ENCODE data around the gene UMODL1.
"Not testable (repeated sequence)": the region's sequence is repeated elsewhere in the genome, so short reads cannot be mapped to it uniquely, and the experiment has no call there.

UMODL1 gene

GRCh38 chr21:42077685-42078238 is 6.6 kb downstream of the UMODL1 start:
- not testable (repeated sequence) for H3K36me3 Mint-ChIP-seq (ENCODE audit: low read depth); H3K27me3 Mint-ChIP-seq; H3K4me1 Mint-ChIP-seq (ENCODE audit: low read depth); H3K4me3 Mint-ChIP-seq; H3K27ac Mint-ChIP-seq; H3K9me3 Mint-ChIP-seq

GRCh38 chr21:42078247-42079007 is 7.3 kb downstream of the UMODL1 start:
- H3K36me3 Mint-ChIP-seq (ENCODE audit: low read depth); H3K4me3 Mint-ChIP-seq; H3K9me3 Mint-ChIP-seq; H3K4me1 Mint-ChIP-seq (ENCODE audit: low read depth); H3K27me3 Mint-ChIP-seq; H3K27ac Mint-ChIP-seq: not testable (repeated sequence)

GRCh38 chr21:42079008-42079938 is 8.2 kb downstream of the UMODL1 start:
- no peak overlapping the region for H3K4me3 Mint-ChIP-seq
- no peak overlapping the region for H3K27ac Mint-ChIP-seq
- H3K36me3 Mint-ChIP-seq (ENCODE audit: low read depth) = no peaks in the 10 kb centered on the region
- no peaks in the 10 kb centered on the region for H3K27me3 Mint-ChIP-seq
- no peaks in the 10 kb centered on the region for H3K4me1 Mint-ChIP-seq (ENCODE audit: low read depth)
- H3K9me3 Mint-ChIP-seq = no peaks in the 10 kb centered on the region

GRCh38 chr21:42079939-42080787 is 9.0 kb downstream of the UMODL1 start:
- Mint-ChIP-seq H3K27me3 (no peaks in the 10 kb centered on the region), H3K4me1 (ENCODE audit: low read depth) (no peaks in the 10 kb centered on the region), H3K36me3 (ENCODE audit: low read depth) (no peaks in the 10 kb centered on the region), H3K4me3 (no peak overlapping the region), H3K27ac (no peak overlapping the region), H3K9me3 (no peaks in the 10 kb centered on the region)

GRCh38 chr21:42080788-42081083 is 9.6 kb downstream of the UMODL1 start:
- H3K4me1 Mint-ChIP-seq (ENCODE audit: low read depth) = no peaks in the 10 kb centered on the region
- H3K27ac Mint-ChIP-seq = no peak overlapping the region
- no peaks in the 10 kb centered on the region for H3K9me3 Mint-ChIP-seq
- no peaks in the 10 kb centered on the region for H3K36me3 Mint-ChIP-seq (ENCODE audit: low read depth)
- H3K4me3 Mint-ChIP-seq = no peak overlapping the region
- H3K27me3 Mint-ChIP-seq = no peaks in the 10 kb centered on the region

- no peak overlapping the region for H3K27ac Mint-ChIP-seq
- no peaks in the 10 kb centered on the region for H3K36me3 Mint-ChIP-seq (ENCODE audit: low read depth)
- no peaks in the 10 kb centered on the region for H3K4me1 Mint-ChIP-seq (ENCODE audit: low read depth)
- no peaks in the 10 kb centered on the region for H3K9me3 Mint-ChIP-seq
- no peak overlapping the region for H3K4me3 Mint-ChIP-seq
- no peaks in the 10 kb centered on the region for H3K27me3 Mint-ChIP-seq
Observed at GRCh38 chr21:42081138-42081537, 10.0 kb downstream of the UMODL1 start.

- H3K4me1 Mint-ChIP-seq (ENCODE audit: low read depth) = no peaks in the 10 kb centered on the region
- no peaks in the 10 kb centered on the region for H3K27me3 Mint-ChIP-seq
- no peaks in the 10 kb centered on the region for H3K9me3 Mint-ChIP-seq
- H3K36me3 Mint-ChIP-seq (ENCODE audit: low read depth) = no peaks in the 10 kb centered on the region
- no peak overlapping the region for H3K4me3 Mint-ChIP-seq
- H3K27ac Mint-ChIP-seq = no peak overlapping the region
Observed at GRCh38 chr21:42081931-42082381, 10.8 kb downstream of the UMODL1 start.

- no peak overlapping the region for H3K27ac Mint-ChIP-seq
- no peaks in the 10 kb centered on the region for H3K9me3 Mint-ChIP-seq
- H3K36me3 Mint-ChIP-seq (ENCODE audit: low read depth) = no peaks in the 10 kb centered on the region
- no peak overlapping the region for H3K4me3 Mint-ChIP-seq
- no peaks in the 10 kb centered on the region for H3K27me3 Mint-ChIP-seq
- no peaks in the 10 kb centered on the region for H3K4me1 Mint-ChIP-seq (ENCODE audit: low read depth)
Observed at GRCh38 chr21:42082501-42083360, 11.6 kb downstream of the UMODL1 start.

GRCh38 chr21:42083361-42083690 is 12.2 kb downstream of the UMODL1 start:
- no peak overlapping the region for H3K27ac Mint-ChIP-seq
- H3K4me1 Mint-ChIP-seq (ENCODE audit: low read depth) = no peaks in the 10 kb centered on the region
- no peaks in the 10 kb centered on the region for H3K27me3 Mint-ChIP-seq
- no peak overlapping the region for H3K4me3 Mint-ChIP-seq
- H3K36me3 Mint-ChIP-seq (ENCODE audit: low read depth) = no peaks in the 10 kb centered on the region
- H3K9me3 Mint-ChIP-seq = no peaks in the 10 kb centered on the region

GRCh38 chr21:42084079-42084478 is 13.0 kb downstream of the UMODL1 start:
- Mint-ChIP-seq H3K4me3 (no peak overlapping the region), H3K9me3 (no peaks in the 10 kb centered on the region), H3K36me3 (ENCODE audit: low read depth) (no peaks in the 10 kb centered on the region), H3K27ac (no peak overlapping the region), H3K4me1 (ENCODE audit: low read depth) (peaks cover 5% of the 10 kb centered on the region), H3K27me3 (no peaks in the 10 kb centered on the region)

- Mint-ChIP-seq H3K36me3 (ENCODE audit: low read depth) (no peaks in the 10 kb centered on the region), H3K27me3 (no peaks in the 10 kb centered on the region), H3K9me3 (no peaks in the 10 kb centered on the region), H3K4me3 (no peak overlapping the region), H3K27ac (no peak overlapping the region), H3K4me1 (ENCODE audit: low read depth) (peaks cover 14% of the 10 kb centered on the region)
Observed at GRCh38 chr21:42085246-42086077, 14.3 kb downstream of the UMODL1 start.

GRCh38 chr21:42086969-42087368 is 15.9 kb downstream of the UMODL1 start:
- Mint-ChIP-seq H3K4me1 (ENCODE audit: low read depth) (peaks cover 15% of the 10 kb centered on the region), H3K36me3 (ENCODE audit: low read depth) (no peaks in the 10 kb centered on the region), H3K9me3 (no peaks in the 10 kb centered on the region), H3K27me3 (no peaks in the 10 kb centered on the region), H3K4me3 (no peak overlapping the region), H3K27ac (no peak overlapping the region)

- Mint-ChIP-seq H3K36me3 (ENCODE audit: low read depth) (no peaks in the 10 kb centered on the region), H3K27me3 (no peaks in the 10 kb centered on the region), H3K9me3 (no peaks in the 10 kb centered on the region), H3K4me1 (ENCODE audit: low read depth) (peaks cover 15% of the 10 kb centered on the region), H3K4me3 (no peak overlapping the region), H3K27ac (no peak overlapping the region)
Observed at GRCh38 chr21:42088148-42088547, 17.0 kb downstream of the UMODL1 start.

Data from stimulated activated naive CD8-positive, alpha-beta T cell treated with anti-CD3 and anti-CD28 coated beads, Interleukin-15, Interleukin-2, amounts not matched to agents 100 ng/mL and 50 ng/mL, for 24 hours (primary cell).